AG04450 (cell line): Measurements from ENCODE around the gene VGLL4. TPM values are rescaled to one million over a fixed set of nuclear protein-coding genes. Genes with fewer than 3 reads are reported as not detected.

Experiments used
- CTCF ChIA-PET: fragments of 300-600, 350-600 bp; formaldehyde crosslinking; extraction: SDS; loops from one replicate; lab custom pipeline; 2022; ENCODE audit warnings: antibody characterized with exemption, inconsistent platforms; lab: Charles Lee
- POLR2A ChIA-PET: fragments of 350-600 bp; formaldehyde crosslinking; extraction: SDS; loops from one replicate; lab custom pipeline; 2021; ENCODE audit warnings: antibody characterized with exemption, inconsistent platforms; lab: Yijun Ruan, JAX
- DNase-seq: peaks from one replicate; pipeline ENCODE4 v3.0.0-alpha.2; 2011; ENCODE audit warnings: low read depth, low spot score
- H3K27ac ChIP-seq: one replicate; pipeline ENCODE4 v1.5.1; 2012; ENCODE audit warnings: low read depth, low read length, control low read depth
- H3K27me3 ChIP-seq: one replicate; pipeline ENCODE4 v1.6.0; 2012; ENCODE audit warnings: low read length; ENCODE audit not compliant: control insufficient read depth, insufficient read depth
- H3K4me3 ChIP-seq: 2 replicates; pipeline ENCODE4 v1.5.1; 2011; ENCODE audit warnings: mild to moderate bottlenecking, low read depth, low read length, control low read depth
- H3K9me3 ChIP-seq: 2 replicates; pipeline ENCODE4 v1.5.1; 2012; ENCODE audit warnings: low read length; ENCODE audit not compliant: control insufficient read depth, insufficient read depth
- CTCF ChIP-seq: IDR thresholded peaks from 2 replicates; pipeline ENCODE4 v1.5.1; 2011; ENCODE audit warnings: low read depth, low read length, control low read depth, inconsistent platforms
- polyA plus RNA-seq: library from polyadenylated mRNA; depleted of rRNA; stranded (reverse); fragments of >200 nt; gene quantifications from 2 replicates; pipeline ENCODE4 v1.2.3, GENCODE V29; 2011

Gene VGLL4
- polyA plus RNA-seq, 1 experiment: 30.5 TPM

- Histone ChIP-seq H3K27me3 (no peaks in the 10 kb centered on the region), H3K27ac (peak overlapping the region; percentile 78), H3K9me3 (no peaks in the 10 kb centered on the region; the same call in 1 of the 2 replicates), H3K4me3 (no peak overlapping the region)
- ChIA-PET POLR2A (interaction anchor here (0.5 to 1.7 kb wide), 7 partner anchors 10 to 88 kb away, joined by 4 to 11 read pairs (median 5); no protein-coding TSS in a partner anchor), CTCF (interaction anchor here (0.5 to 0.6 kb wide), 3 partner anchors 16 to 92 kb away, joined by 6 to 7 read pairs (median 7); no protein-coding TSS in a partner anchor)
- TF ChIP-seq CTCF: no peak
- no peak for DNase-seq
Observed at GRCh38 chr3:11558411-11558903, 85.3 kb downstream of the VGLL4 start.

GRCh38 chr3:11558002-11558401 lies 85.7 kb downstream of the VGLL4 start:
- Histone ChIP-seq H3K9me3 (no peaks in the 10 kb centered on the region; the same call in 1 of the 2 replicates), H3K27ac (peak overlapping the region; percentile 78), H3K4me3 (no peak overlapping the region), H3K27me3 (no peaks in the 10 kb centered on the region)
- ChIA-PET CTCF (interaction anchor here (0.6 to 1.6 kb wide), 4 partner anchors 78 to 93 kb away, joined by 3 to 10 read pairs (median 7); no protein-coding TSS in a partner anchor), POLR2A (interaction anchor here (0.6 to 1.7 kb wide), 9 partner anchors 10 to 94 kb away, joined by 3 to 11 read pairs (median 4); no protein-coding TSS in a partner anchor)
- no peak for DNase-seq
- no peak for TF ChIP-seq CTCF

GRCh38 chr3:11556851-11557644 lies 86.7 kb downstream of the VGLL4 start:
- ChIA-PET POLR2A (interaction anchor here (0.6 to 1.7 kb wide), 8 partner anchors 11 to 271 kb away, joined by 3 to 11 read pairs (median 4); no protein-coding TSS in a partner anchor), CTCF (interaction anchor here (0.8 to 1.6 kb wide), 5 partner anchors 24 to 178 kb away, joined by 3 to 11 read pairs (median 6); no protein-coding TSS in a partner anchor)
- no peak for TF ChIP-seq CTCF
- Histone ChIP-seq H3K27ac (peak overlapping the region; percentile 55), H3K9me3 (no peaks in the 10 kb centered on the region; the same call in 1 of the 2 replicates), H3K4me3 (no peak overlapping the region), H3K27me3 (no peaks in the 10 kb centered on the region)
- peak; percentile 61 for DNase-seq

- POLR2A ChIA-PET: no interaction called here
- peak overlapping the region; percentile 31 for H3K27ac ChIP-seq
- no peak overlapping the region for H3K4me3 ChIP-seq
- H3K9me3 ChIP-seq: no peaks in the 10 kb centered on the region; the same call in 1 of the 2 replicates
- CTCF ChIA-PET: interaction anchor here (1.3 to 2.2 kb wide), 4 partner anchors 23 to 177 kb away, joined by 4 to 10 read pairs (median 6); no protein-coding TSS in a partner anchor
- no peak for DNase-seq
- TF ChIP-seq CTCF: no peak
- H3K27me3 ChIP-seq: no peaks in the 10 kb centered on the region
Observed at GRCh38 chr3:11555881-11556633, 87.7 kb downstream of the VGLL4 start.
